H9 (cell line): ENCODE measurements around the gene TRUB1. TPM values are rescaled to one million over a fixed set of nuclear protein-coding genes. Genes with fewer than 3 reads are reported as not detected.

Source experiments
- DNase-seq: peaks from one replicate; pipeline ENCODE4 v3.0.0-alpha.2; 2017
- H2AFZ ChIP-seq: one replicate; pipeline ENCODE4 v1.6.1; 2013; ENCODE audit warnings: mild to moderate bottlenecking, low read length, control low read depth, moderate library complexity
- H2AK5ac ChIP-seq: 2 replicates; pipeline ENCODE4 v1.6.1; 2013; ENCODE audit warnings: low read length, control low read depth, mixed read lengths; ENCODE audit not compliant: insufficient read length
- H2BK120ac ChIP-seq: one replicate; pipeline ENCODE4 v1.6.1; 2013; ENCODE audit warnings: low read depth, mild to moderate bottlenecking, low read length, control low read depth, inconsistent platforms; ENCODE audit not compliant: poor library complexity, severe bottlenecking
- H2BK12ac ChIP-seq: 2 replicates; pipeline ENCODE4 v1.6.1; 2013; ENCODE audit warnings: low read length, control low read depth, mixed read lengths, low read depth; ENCODE audit not compliant: insufficient read length
- H2BK15ac ChIP-seq: 2 replicates; pipeline ENCODE4 v1.6.1; 2013; ENCODE audit warnings: low read depth, low read length, control low read depth
- H2BK20ac ChIP-seq: one replicate; pipeline ENCODE4 v1.6.1; 2013; ENCODE audit warnings: low read depth, mild to moderate bottlenecking, low read length, control low read depth, inconsistent platforms; ENCODE audit not compliant: poor library complexity, severe bottlenecking
- H2BK5ac ChIP-seq: 2 replicates; pipeline ENCODE4 v1.6.1; 2013; ENCODE audit warnings: low read length, control low read depth, mixed read lengths; ENCODE audit not compliant: insufficient read length
- H3K14ac ChIP-seq: 2 replicates; pipeline ENCODE4 v1.6.1; 2013; ENCODE audit warnings: low read length, control low read depth; ENCODE audit not compliant: insufficient read depth
- H3K18ac ChIP-seq: 2 replicates; pipeline ENCODE4 v1.6.1; 2013; ENCODE audit warnings: low read depth, mild to moderate bottlenecking, mixed read lengths, low read length, control low read depth; ENCODE audit not compliant: insufficient read length
- H3K23ac ChIP-seq: 2 replicates; pipeline ENCODE4 v1.6.1; 2013; ENCODE audit warnings: low read length, control low read depth, mixed read lengths, low read depth; ENCODE audit not compliant: insufficient read length
- H3K23me2 ChIP-seq: 2 replicates; pipeline ENCODE4 v1.6.1; 2013; ENCODE audit warnings: low read depth, mild to moderate bottlenecking, mixed read lengths, low read length, control low read depth; ENCODE audit not compliant: insufficient read length, poor library complexity, severe bottlenecking
- H3K27ac ChIP-seq: 2 replicates; pipeline ENCODE4 v1.5.1; 2013; ENCODE audit warnings: low read length, control low read depth, mixed read lengths, low read depth; ENCODE audit not compliant: insufficient read length
- H3K27me3 ChIP-seq: 2 replicates; pipeline ENCODE4 v1.6.1; 2013; ENCODE audit warnings: low read length, control low read depth, inconsistent platforms; ENCODE audit not compliant: insufficient read depth
- H3K4ac ChIP-seq: 2 replicates; pipeline ENCODE4 v1.6.1; 2013; ENCODE audit warnings: low read depth, mild to moderate bottlenecking, control low read depth, inconsistent platforms, low read length, moderate library complexity
- H3K4me1 ChIP-seq: 2 replicates; pipeline ENCODE4 v1.6.1; 2013; ENCODE audit warnings: low read length, control low read depth, inconsistent platforms; ENCODE audit not compliant: insufficient read depth
- H3K4me2 ChIP-seq: 2 replicates; pipeline ENCODE4 v1.6.1; 2013; ENCODE audit warnings: low read length, control low read depth, mixed read lengths; ENCODE audit not compliant: insufficient read length, insufficient read depth
- H3K56ac ChIP-seq: 2 replicates; pipeline ENCODE4 v1.6.1; 2013; ENCODE audit warnings: low read depth, mild to moderate bottlenecking, mixed read lengths, low read length, control low read depth; ENCODE audit not compliant: insufficient read length
- H3K79me1 ChIP-seq: 2 replicates; pipeline ENCODE4 v1.6.1; 2013; ENCODE audit warnings: low read depth, mild to moderate bottlenecking, moderate library complexity, low read length, control low read depth, inconsistent platforms; ENCODE audit not compliant: insufficient read depth, poor library complexity, severe bottlenecking
- H3K79me2 ChIP-seq: 2 replicates; pipeline ENCODE4 v1.6.1; 2013; ENCODE audit warnings: low read length, control low read depth, inconsistent platforms; ENCODE audit not compliant: insufficient read depth
- H3K9ac ChIP-seq: 2 replicates; pipeline ENCODE4 v1.6.1; 2013; ENCODE audit warnings: low read length, control low read depth, mixed read lengths; ENCODE audit not compliant: insufficient read length; ENCODE audit errors: extremely low read depth
- H3K9me3 ChIP-seq: one replicate; pipeline ENCODE4 v1.6.1; 2013; ENCODE audit warnings: low read depth, low read length, inconsistent platforms; ENCODE audit not compliant: control insufficient read depth
- H3T11ph ChIP-seq: one replicate; pipeline ENCODE4 v1.6.1; 2013; ENCODE audit warnings: mild to moderate bottlenecking, low read length, control low read depth, inconsistent platforms
- H4K20me1 ChIP-seq: one replicate; pipeline ENCODE4 v1.6.1; 2013; ENCODE audit not compliant: control insufficient read depth, insufficient read length, insufficient read depth
- H4K5ac ChIP-seq: 2 replicates; pipeline ENCODE4 v1.6.1; 2013; ENCODE audit warnings: low read depth, mild to moderate bottlenecking, mixed read lengths, low read length, control low read depth; ENCODE audit not compliant: insufficient read length
- H4K8ac ChIP-seq: replicated peaks from 2 replicates; pipeline ENCODE4 v1.6.1; 2013; ENCODE audit warnings: low read length, control low read depth, mixed read lengths, low read depth; ENCODE audit not compliant: insufficient read length
- H4K91ac ChIP-seq: 2 replicates; pipeline ENCODE4 v1.6.1; 2013; ENCODE audit warnings: low read depth, mild to moderate bottlenecking, moderate library complexity, mixed read lengths, low read length, control low read depth; ENCODE audit not compliant: insufficient read length
- H3K27ac Mint-ChIP-seq, 3 experiments: 2 replicates in 2 of 3; 3 replicates in 1 of 3; pipeline ENCODE4 v1.8.0; 2020 to 2021; ENCODE audit warnings: mixed read lengths in 3 of 3, mild to moderate bottlenecking in 1 of 3, moderate library complexity in 1 of 3
- H3K27me3 Mint-ChIP-seq: 2 replicates; pipeline ENCODE4 v1.8.0; 2021; ENCODE audit warnings: low read depth, mild to moderate bottlenecking, moderate library complexity, mixed read lengths
- H3K36me3 Mint-ChIP-seq, 3 experiments: 2 replicates in 2 of 3; 3 replicates in 1 of 3; pipeline ENCODE4 v1.8.0; 2020 to 2021; ENCODE audit warnings: low read depth in 3 of 3, mixed read lengths in 3 of 3; ENCODE audit not compliant: insufficient read depth in 1 of 3
- H3K4me1 Mint-ChIP-seq, 2 experiments: 2 replicates each; pipeline ENCODE4 v1.8.0; 2020; ENCODE audit warnings: mixed read lengths in 2 of 2
- H3K4me3 Mint-ChIP-seq, 2 experiments: 2 replicates in 1 of 2; 3 replicates in 1 of 2; pipeline ENCODE4 v1.8.0; 2020 to 2021; ENCODE audit warnings: mild to moderate bottlenecking in 2 of 2, mixed read lengths in 2 of 2, moderate library complexity in 1 of 2
- H3K9me3 Mint-ChIP-seq, 2 experiments: 2 replicates in 1 of 2; 3 replicates in 1 of 2; pipeline ENCODE4 v1.8.0; 2020; ENCODE audit warnings: mild to moderate bottlenecking in 2 of 2, mixed read lengths in 2 of 2, moderate library complexity in 1 of 2
- WGBS: extraction: QIAGEN DNeasy Blood & Tissue Kit; methylation state at CpG from one replicate; pipeline ENCODE4 v1.1.7; 2013; ENCODE audit warnings: missing lambda C conversion rate, low lambda C conversion rate, mixed read lengths; ENCODE audit not compliant: insufficient read length; ENCODE audit errors: extremely low coverage; 5-methylcytosine and 5-hydroxymethylcytosine counted together
- total RNA-seq: library from RNA; stranded (reverse); gene quantifications from 2 replicates; pipeline ENCODE4 v1.2.1, GENCODE V29; 2021
- TF ChIP-seq, protein P1 (sequence below): fragments of 200-600 bp; sonication (generic); conservative IDR thresholded peaks from 3 replicates; pipeline ENCODE4 v1.8.0; 2021; ENCODE audit warnings: antibody characterized with exemption, mild to moderate bottlenecking

Gene TRUB1
- total RNA-seq, 1 experiment from 2014 or later: 20.6 TPM

DNA sequence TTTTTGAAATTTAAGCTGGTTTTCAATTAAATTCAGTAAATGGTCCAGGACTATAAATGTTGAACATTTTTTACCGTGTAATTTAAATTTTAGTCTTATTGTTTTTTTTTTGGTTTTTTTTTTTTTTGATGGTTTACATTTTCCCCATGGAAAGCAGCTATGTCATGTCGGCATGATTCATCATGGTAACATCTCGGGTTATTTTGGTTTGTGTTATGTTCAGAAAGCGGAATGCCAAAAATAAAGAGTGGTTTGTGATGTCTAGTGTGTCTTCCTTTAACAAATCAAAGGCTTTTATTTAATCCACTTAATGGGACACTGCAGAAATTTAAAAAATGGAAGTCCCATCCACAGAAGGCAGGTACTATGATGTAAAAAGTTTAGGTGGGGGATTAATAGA, 58.5 kb downstream of the TRUB1 start:
- H4K20me1 ChIP-seq: no peaks in the 10 kb centered on the region
- H4K5ac ChIP-seq: no peak overlapping the region
- no peak overlapping the region for H3T11ph ChIP-seq
- H3K18ac ChIP-seq: no peak overlapping the region
- H3K23ac ChIP-seq: no peak overlapping the region
- H3K36me3 Mint-ChIP-seq: no peaks in the 10 kb centered on the region
- WGBS: no CpG with 5 or more reads among the region's 4 CpGs
- H2BK120ac ChIP-seq: no peak overlapping the region
- H3K14ac ChIP-seq: no peak overlapping the region
- no peak for DNase-seq
- no peaks in the 10 kb centered on the region for H3K23me2 ChIP-seq
- H3K4ac ChIP-seq: no peak overlapping the region
- H3K4me2 ChIP-seq: no peak overlapping the region
- H3K9ac ChIP-seq: no peak overlapping the region
- H3K4me3 Mint-ChIP-seq: no peak overlapping the region
- H3K27ac Mint-ChIP-seq: no peak overlapping the region
- H3K79me1 ChIP-seq: no peaks in the 10 kb centered on the region
- H2AFZ ChIP-seq: no peak overlapping the region
- no peaks in the 10 kb centered on the region for H3K9me3 ChIP-seq
- TF ChIP-seq, protein P1, sequence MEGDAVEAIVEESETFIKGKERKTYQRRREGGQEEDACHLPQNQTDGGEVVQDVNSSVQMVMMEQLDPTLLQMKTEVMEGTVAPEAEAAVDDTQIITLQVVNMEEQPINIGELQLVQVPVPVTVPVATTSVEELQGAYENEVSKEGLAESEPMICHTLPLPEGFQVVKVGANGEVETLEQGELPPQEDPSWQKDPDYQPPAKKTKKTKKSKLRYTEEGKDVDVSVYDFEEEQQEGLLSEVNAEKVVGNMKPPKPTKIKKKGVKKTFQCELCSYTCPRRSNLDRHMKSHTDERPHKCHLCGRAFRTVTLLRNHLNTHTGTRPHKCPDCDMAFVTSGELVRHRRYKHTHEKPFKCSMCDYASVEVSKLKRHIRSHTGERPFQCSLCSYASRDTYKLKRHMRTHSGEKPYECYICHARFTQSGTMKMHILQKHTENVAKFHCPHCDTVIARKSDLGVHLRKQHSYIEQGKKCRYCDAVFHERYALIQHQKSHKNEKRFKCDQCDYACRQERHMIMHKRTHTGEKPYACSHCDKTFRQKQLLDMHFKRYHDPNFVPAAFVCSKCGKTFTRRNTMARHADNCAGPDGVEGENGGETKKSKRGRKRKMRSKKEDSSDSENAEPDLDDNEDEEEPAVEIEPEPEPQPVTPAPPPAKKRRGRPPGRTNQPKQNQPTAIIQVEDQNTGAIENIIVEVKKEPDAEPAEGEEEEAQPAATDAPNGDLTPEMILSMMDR: no peak
- peaks cover 4% of the 10 kb centered on the region; the same call in 1 of the 2 replicates for H3K4me1 ChIP-seq
- no peaks in the 10 kb centered on the region for H3K27me3 Mint-ChIP-seq
- H3K27ac ChIP-seq: no peak overlapping the region
- no peaks in the 10 kb centered on the region for H3K9me3 Mint-ChIP-seq
- no peak overlapping the region for H4K91ac ChIP-seq
- H3K79me2 ChIP-seq: no peaks in the 10 kb centered on the region
- H4K8ac ChIP-seq: no peak overlapping the region
- no peak overlapping the region for H2BK20ac ChIP-seq
- H2BK15ac ChIP-seq: no peak overlapping the region
- no peaks in the 10 kb centered on the region for H3K27me3 ChIP-seq
- H2BK5ac ChIP-seq: no peak overlapping the region
- no peak overlapping the region for H2BK12ac ChIP-seq
- no peak overlapping the region for H2AK5ac ChIP-seq
- H3K4me1 Mint-ChIP-seq: peaks cover 10 to 12% of the 10 kb centered on the region in 2 experiments
- H3K56ac ChIP-seq: no peak overlapping the region
